Activated CD8-positive, alpha-beta T cell treated with anti-CD3 and anti-CD28 coated beads for 36 hours (primary cell): ENCODE measurements around the gene SEC16A. TPM values are rescaled to one million over a fixed set of nuclear protein-coding genes. Genes with fewer than 3 reads are reported as not detected.

Experiments used
- ATAC-seq: fragments of 200-7000 bp; cut with Tn5 transposase; one replicate; pipeline ENCODE4 v1.10.0; 2021; ENCODE audit warnings: mild to moderate bottlenecking, moderate library complexity
- CTCF ChIA-PET: fragments of 350-600 bp; sonication (Branson Sonifier 250); formaldehyde crosslinking; loops from one replicate; lab custom pipeline; 2021; ENCODE audit warnings: antibody characterized with exemption; lab: Charles Lee
- POLR2A ChIA-PET: fragments of 350-600 bp; sonication (Branson Sonifier 250); formaldehyde crosslinking; loops from one replicate; lab custom pipeline; 2021; ENCODE audit warnings: antibody characterized with exemption; lab: Charles Lee
- DNase-seq: peaks from one replicate; pipeline ENCODE4 v3.0.0-alpha.2; 2020
- H3K27ac Mint-ChIP-seq: one replicate; pipeline ENCODE4 v1.8.0; 2021; ENCODE audit warnings: mild to moderate bottlenecking, mixed read lengths
- H3K27me3 Mint-ChIP-seq: one replicate; pipeline ENCODE4 v1.8.0; 2021; ENCODE audit warnings: mixed read lengths
- H3K36me3 Mint-ChIP-seq: one replicate; pipeline ENCODE4 v1.8.0; 2021; ENCODE audit warnings: low read depth, mixed read lengths
- H3K4me1 Mint-ChIP-seq: one replicate; pipeline ENCODE4 v1.8.0; 2021; ENCODE audit warnings: low read depth, mixed read lengths
- H3K4me3 Mint-ChIP-seq: one replicate; pipeline ENCODE4 v1.8.0; 2021; ENCODE audit warnings: mild to moderate bottlenecking, moderate library complexity, mixed read lengths
- H3K9me3 Mint-ChIP-seq: one replicate; pipeline ENCODE4 v1.8.0; 2021; ENCODE audit warnings: mixed read lengths
- CTCF ChIP-seq: fragments of 200-600 bp; IDR thresholded peaks from one replicate; pipeline ENCODE4 v1.8.0; 2022; ENCODE audit warnings: antibody characterized with exemption, mild to moderate bottlenecking
- intact Hi-C: fragments of 100-400 bp; cut with micrococcal nuclease; formaldehyde crosslinking; loops from one replicate; pipeline ENCODE4 v1.10.0; 2022
- total RNA-seq, 2 experiments: library from RNA; stranded (reverse); gene quantifications; one replicate each; pipeline ENCODE4 v1.2.3, GENCODE V29; 2021

Gene SEC16A
- total RNA-seq, 2 experiments from 2014 or later: 67.9 to 69.8 TPM

GRCh38 chr9:136403915-136404800 is 78.7 kb downstream of the SEC16A start:
- Mint-ChIP-seq H3K4me1 (peaks cover 60% of the 10 kb centered on the region), H3K27me3 (no peaks in the 10 kb centered on the region), H3K36me3 (peaks cover 58% of the 10 kb centered on the region), H3K27ac (peak overlapping the region; percentile 90), H3K4me3 (peak overlapping the region; percentile 63), H3K9me3 (no peaks in the 10 kb centered on the region)
- TF ChIP-seq CTCF: no peak
- DNase-seq: peak; percentile 81
- intact Hi-C loops: loop anchor here (10.0 kb wide), 1 partner anchor 89 kb away; no protein-coding TSS in a partner anchor
- ATAC-seq: peak; percentile 51
- ChIA-PET POLR2A (interaction anchor here (0.6 to 1.1 kb wide), 6 partner anchors 9 to 134 kb away, joined by 3 to 4 read pairs (median 3); partner anchors contain the start of gene DNLZ), CTCF (interaction anchor here (1.6 kb wide), 1 partner anchor 10 kb away, joined by 4 read pairs; no protein-coding TSS in a partner anchor)

GRCh38 chr9:136403538-136403914 is 79.3 kb downstream of the SEC16A start:
- POLR2A ChIA-PET: interaction anchor here (0.7 to 1.1 kb wide), 6 partner anchors 12 to 135 kb away, joined by 3 to 4 read pairs (median 3); partner anchors contain the start of gene DNLZ
- CTCF ChIA-PET: interaction anchor here (0.7 to 2.4 kb wide), 3 partner anchors 10 to 91 kb away, joined by 3 to 5 read pairs (median 4); no protein-coding TSS in a partner anchor
- Mint-ChIP-seq H3K9me3 (no peaks in the 10 kb centered on the region), H3K4me3 (peak overlapping the region; percentile 63), H3K27me3 (no peaks in the 10 kb centered on the region), H3K36me3 (peaks cover 58% of the 10 kb centered on the region), H3K27ac (peak overlapping the region; percentile 90), H3K4me1 (peaks cover 61% of the 10 kb centered on the region)
- ATAC-seq (peak; percentile 83), DNase-seq (peak; percentile 92)
- intact Hi-C loops: loop anchor here (10.0 kb wide), 1 partner anchor 89 kb away; no protein-coding TSS in a partner anchor
- no peak for TF ChIP-seq CTCF

GRCh38 chr9:136402067-136402466 is 80.8 kb downstream of the SEC16A start:
- Mint-ChIP-seq H3K9me3 (no peaks in the 10 kb centered on the region), H3K27ac (peak overlapping the region; percentile 77), H3K36me3 (peaks cover 58% of the 10 kb centered on the region), H3K4me3 (no peak overlapping the region), H3K27me3 (no peaks in the 10 kb centered on the region), H3K4me1 (peaks cover 58% of the 10 kb centered on the region)
- DNase-seq: no peak
- ChIA-PET CTCF (interaction anchor here (1.0 to 2.4 kb wide), 5 partner anchors 13 to 89 kb away, joined by 3 to 8 read pairs (median 5); partner anchors contain the start of gene DNLZ), POLR2A (interaction anchor here (1.1 to 2.0 kb wide), 4 partner anchors 7 to 39 kb away, joined by 3 to 16 read pairs (median 4); partner anchors contain the start of genes ENTR1 and PMPCA)
- no peak for ATAC-seq
- intact Hi-C loops: loop anchor here (10.0 kb wide), 1 partner anchor 87 kb away; no protein-coding TSS in a partner anchor
- no peak for TF ChIP-seq CTCF

- ATAC-seq: no peak
Measured at GRCh38 chr9:136401173-136401922, 81.5 kb downstream of the SEC16A start.

More at GRCh38 chr9:136401173-136401922, 81.5 kb downstream of the SEC16A start:
- Mint-ChIP-seq H3K4me1 (peaks cover 54% of the 10 kb centered on the region), H3K4me3 (peak overlapping the region; percentile 17), H3K9me3 (no peaks in the 10 kb centered on the region), H3K27me3 (no peaks in the 10 kb centered on the region), H3K27ac (peak overlapping the region; percentile 77), H3K36me3 (peaks cover 55% of the 10 kb centered on the region)
- POLR2A ChIA-PET: interaction anchor here (0.8 to 2.0 kb wide), 9 partner anchors 8 to 89 kb away, joined by 3 to 16 read pairs (median 3); partner anchors contain the start of genes DNLZ, ENTR1 and PMPCA
- no peak for DNase-seq
- TF ChIP-seq CTCF: no peak
- CTCF ChIA-PET: interaction anchor here (0.8 to 2.9 kb wide), 11 partner anchors 9 to 89 kb away, joined by 3 to 21 read pairs (median 5); partner anchors contain the start of genes DNLZ, ENTR1, INPP5E and PMPCA
- intact Hi-C loops: loop anchor here (10.0 kb wide), 1 partner anchor 87 kb away; no protein-coding TSS in a partner anchor
